ENCODE results near the gene UHMK1. TPM values are rescaled to one million over a fixed set of nuclear protein-coding genes. Genes with fewer than 3 reads are reported as not detected.

The UHMK1 gene
- total RNA-seq, 1 experiment from 2014 or later: 75.1 TPM

GRCh38 chr1:162557536-162557935, 59.9 kb downstream of the UHMK1 start:
- ChIA-PET CTCF (no interaction called here), POLR2A (no interaction called here), RAD21 (ENCODE audit: low non-redundant PET in 1 of 2, low total read pairs in 2 of 2, uncharacterized antibody in 2 of 2, unreplicated experiment in 2 of 2) (no interaction called here)
- DNase-seq (ENCODE audit: low read depth, low spot score) (no peak), ATAC-seq (no peak)
- Histone ChIP-seq H3K9ac (ENCODE audit: low read length) (no peak overlapping the region), H3K36me3 (ENCODE audit: control insufficient read depth in 1 of 2, insufficient read depth in 2 of 2, low read length in 2 of 2) (no peaks in the 10 kb centered on the region), H3K79me2 (ENCODE audit: insufficient read depth, low read length) (peaks cover 9% of the 10 kb centered on the region), H2AFZ (ENCODE audit: low read depth, low read length, poor library complexity, severe bottlenecking) (no peak overlapping the region), H3K9me2 (ENCODE audit: insufficient read depth) (no peaks in the 10 kb centered on the region), H3K9me3 (ENCODE audit: control insufficient read depth in 1 of 2, insufficient read depth in 1 of 2, low read depth in 1 of 2, low read length in 2 of 2) (no peaks in the 10 kb centered on the region), H4K20me1 (ENCODE audit: insufficient read depth) (no peaks in the 10 kb centered on the region), H3K4me2 (ENCODE audit: low read length) (no peak overlapping the region), H3K27ac (ENCODE audit: low read depth, low read length) (no peak overlapping the region), H3K27me3 (ENCODE audit: insufficient read depth, low read length) (no peaks in the 10 kb centered on the region), H3K4me1 (ENCODE audit: control insufficient read depth in 1 of 2, insufficient read depth in 2 of 2, low read length in 2 of 2) (peaks cover 0 to 14% of the 10 kb centered on the region in 2 experiments; a peak in 3 of 4 replicates), H3K4me3 (replicated peaks in 1 of 2; ENCODE audit: low read depth in 1 of 2, low read length in 2 of 2) (no peak overlapping the region)
- TF ChIP-seq SRF (IDR thresholded peaks at IDR 0.05; ENCODE audit: low read depth) (no peak), RAD21 (IDR thresholded peaks at IDR 0.05; ENCODE audit: low read depth) (no peak), MAX (IDR thresholded peaks at IDR 0.05) (no peak), ELF1 (IDR thresholded peaks at IDR 0.05; ENCODE audit: borderline replicate concordance, low read depth) (no peak), EGR1 (IDR thresholded peaks at IDR 0.05; ENCODE audit: low read depth) (no peak), JUND (IDR thresholded peaks at IDR 0.05) (no peak), EZH2phosphoT487 (IDR thresholded peaks at IDR 0.05; ENCODE audit: borderline replicate concordance) (no peak), ZFX (IDR thresholded peaks at IDR 0.05) (no peak), ATF3 (IDR thresholded peaks at IDR 0.05) (no peak), REST (IDR thresholded peaks at IDR 0.05; ENCODE audit: low read depth) (no peak), YY1 (IDR thresholded peaks at IDR 0.05; ENCODE audit: extremely low read depth, insufficient replicate concordance, low read depth, low read length) (no peak), CTCF (IDR thresholded peaks at IDR 0.05 in 2 of 3, conservative IDR thresholded peaks at IDR 0.05 in 1 of 3; ENCODE audit: borderline replicate concordance in 1 of 3, insufficient read depth in 1 of 3, low read depth in 2 of 3, low read length in 2 of 3) (no peak), CEBPB (IDR thresholded peaks at IDR 0.05; ENCODE audit: low read depth) (no peak), POLR2A (IDR thresholded peaks at IDR 0.05; ENCODE audit: borderline replicate concordance, extremely low read depth, insufficient read depth, insufficient read length) (no peak), FOSL1 (IDR thresholded peaks at IDR 0.05; ENCODE audit: low read depth) (no peak), EZH2 (IDR thresholded peaks at IDR 0.05) (no peak), SP1 (IDR thresholded peaks at IDR 0.05; ENCODE audit: low read depth) (no peak)
- TF ChIP-seq, protein P1, sequence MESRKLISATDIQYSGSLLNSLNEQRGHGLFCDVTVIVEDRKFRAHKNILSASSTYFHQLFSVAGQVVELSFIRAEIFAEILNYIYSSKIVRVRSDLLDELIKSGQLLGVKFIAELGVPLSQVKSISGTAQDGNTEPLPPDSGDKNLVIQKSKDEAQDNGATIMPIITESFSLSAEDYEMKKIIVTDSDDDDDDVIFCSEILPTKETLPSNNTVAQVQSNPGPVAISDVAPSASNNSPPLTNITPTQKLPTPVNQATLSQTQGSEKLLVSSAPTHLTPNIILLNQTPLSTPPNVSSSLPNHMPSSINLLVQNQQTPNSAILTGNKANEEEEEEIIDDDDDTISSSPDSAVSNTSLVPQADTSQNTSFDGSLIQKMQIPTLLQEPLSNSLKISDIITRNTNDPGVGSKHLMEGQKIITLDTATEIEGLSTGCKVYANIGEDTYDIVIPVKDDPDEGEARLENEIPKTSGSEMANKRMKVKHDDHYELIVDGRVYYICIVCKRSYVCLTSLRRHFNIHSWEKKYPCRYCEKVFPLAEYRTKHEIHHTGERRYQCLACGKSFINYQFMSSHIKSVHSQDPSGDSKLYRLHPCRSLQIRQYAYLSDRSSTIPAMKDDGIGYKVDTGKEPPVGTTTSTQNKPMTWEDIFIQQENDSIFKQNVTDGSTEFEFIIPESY (IDR thresholded peaks at IDR 0.05; ENCODE audit: extremely low read depth, insufficient replicate concordance, low read length): no peak
- BruUV-seq (replicated peaks): no TSS peak
- intact Hi-C loops (cut with micrococcal nuclease): no loop called here

All from HCT116 (cell line).